ENCODE results near the gene LRRC8C. TPM values are rescaled to one million over a fixed set of nuclear protein-coding genes. Genes with fewer than 3 reads are reported as not detected.

The LRRC8C gene
- total and polyA plus RNA-seq, 10 of the 15 experiments (the other 5 are each of a cell fraction or from before 2014, with no cell fraction given), result 2.3 to 16.3 (median 10.8) TPM

DNA sequence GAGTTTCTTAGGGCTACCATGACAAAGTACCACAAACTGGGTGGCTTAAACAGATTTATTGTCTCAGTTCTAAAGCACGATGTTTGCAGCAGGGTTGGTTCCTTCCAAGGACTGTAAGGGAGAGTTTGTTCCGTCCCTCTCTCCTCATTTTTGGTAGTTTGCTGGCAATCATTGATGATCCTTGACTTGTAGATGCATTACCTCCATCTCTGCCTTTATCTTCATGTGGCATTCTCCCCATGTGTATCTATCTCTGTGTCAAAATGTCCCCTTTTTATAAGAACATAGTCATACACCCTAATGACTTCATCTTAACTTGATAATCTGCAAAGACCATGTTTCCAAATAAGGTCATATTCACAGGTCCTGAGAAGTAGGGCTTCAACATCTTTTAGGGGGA lies 90.2 kb downstream of the LRRC8C start (continued):
- no peak for TF ChIP-seq ZSCAN29 (IDR thresholded peaks at IDR 0.05)
- TF ChIP-seq TCF7 (IDR thresholded peaks at IDR 0.05; ENCODE audit: borderline replicate concordance), result no peak
- TF ChIP-seq, protein P1, sequence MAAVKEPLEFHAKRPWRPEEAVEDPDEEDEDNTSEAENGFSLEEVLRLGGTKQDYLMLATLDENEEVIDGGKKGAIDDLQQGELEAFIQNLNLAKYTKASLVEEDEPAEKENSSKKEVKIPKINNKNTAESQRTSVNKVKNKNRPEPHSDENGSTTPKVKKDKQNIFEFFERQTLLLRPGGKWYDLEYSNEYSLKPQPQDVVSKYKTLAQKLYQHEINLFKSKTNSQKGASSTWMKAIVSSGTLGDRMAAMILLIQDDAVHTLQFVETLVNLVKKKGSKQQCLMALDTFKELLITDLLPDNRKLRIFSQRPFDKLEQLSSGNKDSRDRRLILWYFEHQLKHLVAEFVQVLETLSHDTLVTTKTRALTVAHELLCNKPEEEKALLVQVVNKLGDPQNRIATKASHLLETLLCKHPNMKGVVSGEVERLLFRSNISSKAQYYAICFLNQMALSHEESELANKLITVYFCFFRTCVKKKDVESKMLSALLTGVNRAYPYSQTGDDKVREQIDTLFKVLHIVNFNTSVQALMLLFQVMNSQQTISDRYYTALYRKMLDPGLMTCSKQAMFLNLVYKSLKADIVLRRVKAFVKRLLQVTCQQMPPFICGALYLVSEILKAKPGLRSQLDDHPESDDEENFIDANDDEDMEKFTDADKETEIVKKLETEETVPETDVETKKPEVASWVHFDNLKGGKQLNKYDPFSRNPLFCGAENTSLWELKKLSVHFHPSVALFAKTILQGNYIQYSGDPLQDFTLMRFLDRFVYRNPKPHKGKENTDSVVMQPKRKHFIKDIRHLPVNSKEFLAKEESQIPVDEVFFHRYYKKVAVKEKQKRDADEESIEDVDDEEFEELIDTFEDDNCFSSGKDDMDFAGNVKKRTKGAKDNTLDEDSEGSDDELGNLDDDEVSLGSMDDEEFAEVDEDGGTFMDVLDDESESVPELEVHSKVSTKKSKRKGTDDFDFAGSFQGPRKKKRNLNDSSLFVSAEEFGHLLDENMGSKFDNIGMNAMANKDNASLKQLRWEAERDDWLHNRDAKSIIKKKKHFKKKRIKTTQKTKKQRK (IDR thresholded peaks at IDR 0.05; ENCODE audit: low read depth, low read length), result no peak
- TF ChIP-seq CREB1 (IDR thresholded peaks at IDR 0.05; ENCODE audit: low read depth), result no peak
- TF ChIP-seq CBFB (IDR thresholded peaks at IDR 0.05; ENCODE audit: low read depth), result no peak
- no peak for TF ChIP-seq YY1 (IDR thresholded peaks at IDR 0.05; ENCODE audit: low read depth, low read length)
- no peak for TF ChIP-seq ESRRA (IDR thresholded peaks at IDR 0.05; ENCODE audit: low read length)

DNA sequence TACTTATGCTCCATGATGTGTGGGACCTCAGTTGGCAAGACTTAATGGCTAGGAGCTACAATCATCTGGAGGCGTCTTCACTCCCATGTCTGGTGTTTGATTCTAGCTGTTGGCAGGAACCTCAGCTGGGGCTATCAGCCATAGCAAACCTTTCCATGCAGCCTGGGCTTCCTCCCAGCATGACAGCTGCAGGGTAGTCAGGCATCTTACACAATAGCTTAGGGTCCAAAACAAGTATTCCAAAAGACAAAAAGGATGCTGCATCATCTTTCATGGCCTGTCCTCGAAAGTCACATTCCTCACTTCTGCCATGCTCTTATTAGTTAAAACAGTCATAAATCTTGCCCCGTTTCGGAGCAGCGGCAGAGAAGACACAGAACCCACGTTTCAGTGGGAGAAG lies 90.9 kb downstream of the LRRC8C start:
- Histone ChIP-seq H3K27ac (ENCODE audit: control insufficient read depth, insufficient read depth) (no peak overlapping the region), H4K20me1 (ENCODE audit: control insufficient read depth, insufficient read depth) (no peaks in the 10 kb centered on the region), H3K4me2 (ENCODE audit: control insufficient read depth, insufficient read depth) (peak overlapping the region; percentile 31; the same call in 1 of the 2 replicates), H3K9ac (ENCODE audit: control insufficient read depth, insufficient read depth, low read length) (no peak overlapping the region), H3K79me2 (ENCODE audit: control insufficient read depth, insufficient read depth, low read length) (no peaks in the 10 kb centered on the region), H3K4me3 (no peak overlapping the region), H3K9me3 (replicated peaks; ENCODE audit: control insufficient read depth, insufficient read depth, low read length) (no peaks in the 10 kb centered on the region), H3K36me3 (ENCODE audit: control insufficient read depth in 2 of 2, insufficient read depth in 2 of 2, low read length in 1 of 2) (no peaks in the 10 kb centered on the region), H3K4me1 (ENCODE audit: control insufficient read depth, insufficient read depth, low read length) (peaks cover 30% of the 10 kb centered on the region), H2AFZ (ENCODE audit: control insufficient read depth, low read depth, low read length) (no peak overlapping the region), H3K27me3 (replicated peaks in 1 of 2; ENCODE audit: control insufficient read depth in 2 of 2, insufficient read depth in 2 of 2, low read length in 1 of 2) (no peaks in the 10 kb centered on the region)
- intact Hi-C loops (cut with micrococcal nuclease; ENCODE audit: unreplicated experiment), result no loop called here
- no TSS peak for BruUV-seq (replicated peaks)
- ChIA-PET SMC1A (ENCODE audit: uncharacterized antibody, unreplicated experiment) (interaction anchor here (0.9 to 2.4 kb wide), 11 partner anchors 15 to 89 kb away, joined by 3 to 9 read pairs (median 4); no protein-coding TSS in a partner anchor), RAD21 (ENCODE audit: unreplicated experiment) (interaction anchor here (2.0 kb wide), 1 partner anchor 39 kb away, joined by 6 read pairs; no protein-coding TSS in a partner anchor), CTCF (interaction anchor here (1.0 to 2.2 kb wide), 4 partner anchors 25 to 49 kb away, joined by 3 to 4 read pairs (median 4); no protein-coding TSS in a partner anchor), POLR2A (interaction anchor here (1.2 kb wide), 1 partner anchor 53 kb away, joined by 4 read pairs; no protein-coding TSS in a partner anchor)
- 50% methylated on average over 6 of the region's 6 CpGs for WGBS (ENCODE audit: insufficient coverage, insufficient replicate concordance, low lambda C conversion rate, missing lambda C conversion rate)
- DNase-seq (ENCODE audit: low read depth, low spot score) (no peak), FAIRE-seq (no peak), ATAC-seq (no peak)
- TF ChIP-seq EP300 (IDR thresholded peaks at IDR 0.05; ENCODE audit: borderline replicate concordance in 1 of 2, control insufficient read depth in 1 of 2, low read depth in 2 of 2, low read length in 2 of 2), result no peak
- TF ChIP-seq NR2C1 (IDR thresholded peaks at IDR 0.05), result no peak
- in situ Hi-C loops (cut with MboI), result no loop called here
